Amniotic stem cell (primary cell): ENCODE measurements around the gene BANF1.
A peak's percentile ranks its signal among the peaks of the same experiment; 100 is the strongest.
"Not testable (repeated sequence)": the region's sequence is repeated elsewhere in the genome, so short reads cannot be mapped to it uniquely, and the experiment has no call there.

ENCODE experiments used
- DNase-seq: peaks from one replicate; lab custom pipeline; 2025; lab: John Stamatoyannopoulos, UW

Gene BANF1

GRCh38 chr11:66011239-66011784 is 9.0 kb downstream of the BANF1 start:
- DNase-seq = no peak

DNA sequence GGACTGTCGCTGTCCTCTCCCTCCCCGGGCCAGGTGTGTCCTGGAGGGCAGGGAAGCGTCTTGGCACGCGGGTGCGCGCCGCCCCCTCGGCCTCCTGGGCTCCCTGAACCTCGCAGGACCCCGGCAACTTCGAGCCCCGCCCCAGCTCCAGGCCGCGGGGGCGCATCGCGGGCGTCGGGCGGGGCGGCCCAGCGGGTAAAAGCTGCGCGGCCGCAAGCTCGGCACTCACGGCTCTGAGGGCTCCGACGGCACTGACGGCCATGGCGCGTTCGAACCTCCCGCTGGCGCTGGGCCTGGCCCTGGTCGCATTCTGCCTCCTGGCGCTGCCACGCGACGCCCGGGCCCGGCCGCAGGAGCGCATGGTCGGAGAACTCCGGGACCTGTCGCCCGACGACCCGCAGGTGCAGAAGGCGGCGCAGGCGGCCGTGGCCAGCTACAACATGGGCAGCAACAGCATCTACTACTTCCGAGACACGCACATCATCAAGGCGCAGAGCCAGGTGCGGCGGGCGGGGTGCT is 9.5 kb downstream of the BANF1 start, which contains the start of gene CST6:
CST6 (plus strand) TSS at position 224 of the 519 bp plus-strand sequence; CDS start at position 261, 37 bp downstream.
- no peak for DNase-seq

GRCh38 chr11:66012371-66012945 is 10.2 kb downstream of the BANF1 start:
- DNase-seq = no peak

DNA sequence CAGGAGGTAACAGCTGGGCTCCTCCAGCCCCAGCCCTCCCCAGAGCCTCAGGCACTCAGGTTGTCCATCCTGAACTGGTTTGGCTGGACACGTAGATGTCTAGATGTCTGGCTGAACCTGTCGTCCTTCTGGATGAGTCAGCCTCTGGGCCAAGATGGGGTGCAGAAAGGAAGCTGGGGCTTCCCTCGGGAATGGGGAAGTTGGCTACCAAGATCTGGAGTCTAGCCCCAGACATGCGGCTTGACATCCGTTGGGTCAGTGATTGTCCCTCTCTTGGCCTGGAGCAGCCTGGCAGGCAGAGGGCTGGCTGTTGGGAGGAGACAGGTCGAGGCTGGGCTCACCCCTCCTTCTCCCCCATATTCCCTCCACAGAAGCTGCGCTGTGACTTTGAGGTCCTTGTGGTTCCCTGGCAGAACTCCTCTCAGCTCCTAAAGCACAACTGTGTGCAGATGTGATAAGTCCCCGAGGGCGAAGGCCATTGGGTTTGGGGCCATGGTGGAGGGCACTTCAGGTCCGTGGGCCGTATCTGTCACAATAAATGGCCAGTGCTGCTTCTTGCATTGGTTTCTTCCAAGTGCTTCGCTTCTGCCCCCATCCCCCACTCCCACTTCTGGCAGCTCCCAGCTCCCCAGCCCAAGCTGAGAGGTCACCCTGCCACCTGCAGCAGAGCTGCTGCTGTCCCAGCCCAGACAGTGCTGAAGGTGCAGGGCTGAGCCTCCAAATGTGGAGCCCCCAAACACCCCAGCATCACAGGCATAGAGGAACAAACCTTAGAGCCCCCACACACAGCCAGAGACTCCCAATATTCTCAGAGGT is 10.9 kb downstream of the BANF1 start:
- no peak for DNase-seq

- DNase-seq = no peak
These were observed 11.4 kb downstream of the BANF1 start for GRCh38 chr11:66013762-66014100.

- no peak for DNase-seq
These were observed 12.6 kb downstream of the BANF1 start for GRCh38 chr11:66014804-66015453.

GRCh38 chr11:66015454-66015881 is 13.2 kb downstream of the BANF1 start:
- DNase-seq = peak; percentile 31

DNA sequence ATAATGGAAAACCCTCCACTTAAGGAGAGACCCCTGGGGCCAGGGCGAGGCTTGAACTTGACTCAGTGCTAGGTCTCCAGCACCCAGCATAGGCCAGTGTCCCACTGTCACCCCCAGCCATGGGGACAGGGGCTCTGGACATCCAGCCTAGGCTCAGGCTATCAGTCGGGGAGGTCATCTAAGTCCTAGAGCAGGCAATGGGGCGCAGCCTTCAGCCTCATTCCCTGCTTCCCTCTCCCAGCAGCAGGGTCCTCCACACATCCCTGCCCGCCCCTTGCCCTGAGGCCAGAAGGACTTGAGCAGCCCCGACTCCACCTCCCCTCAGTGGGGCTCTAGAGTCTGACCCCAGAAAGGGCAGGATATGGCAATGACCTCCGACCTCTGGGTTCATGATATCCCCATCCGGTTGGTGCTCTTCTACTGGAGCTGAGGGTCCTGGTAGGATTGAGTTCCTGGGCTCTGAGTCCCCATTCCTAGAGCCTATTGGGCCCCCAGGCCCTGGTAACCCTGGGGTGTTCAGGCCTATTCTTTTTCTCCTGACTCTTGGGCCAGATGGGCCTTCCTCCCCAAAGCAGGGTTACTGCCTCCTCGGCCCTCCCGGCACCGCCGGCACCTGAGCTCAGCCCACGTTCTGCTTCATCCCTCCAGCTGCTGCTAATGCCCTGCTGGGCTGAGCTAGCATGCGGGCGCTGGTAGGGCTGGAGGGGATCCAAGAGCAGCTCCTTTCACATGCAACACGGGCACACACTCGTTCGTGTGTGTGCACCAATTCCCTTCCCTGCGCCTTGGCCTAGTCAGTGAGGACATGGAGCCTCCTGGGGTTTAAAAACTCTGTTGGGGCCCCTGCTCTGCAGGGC is 13.9 kb downstream of the BANF1 start:
- DNase-seq = no peak

GRCh38 chr11:66016793-66017177 is 14.5 kb downstream of the BANF1 start:
- DNase-seq = no peak

- DNase-seq = no peak
These were observed 15.0 kb downstream of the BANF1 start for GRCh38 chr11:66017321-66017720.

DNA sequence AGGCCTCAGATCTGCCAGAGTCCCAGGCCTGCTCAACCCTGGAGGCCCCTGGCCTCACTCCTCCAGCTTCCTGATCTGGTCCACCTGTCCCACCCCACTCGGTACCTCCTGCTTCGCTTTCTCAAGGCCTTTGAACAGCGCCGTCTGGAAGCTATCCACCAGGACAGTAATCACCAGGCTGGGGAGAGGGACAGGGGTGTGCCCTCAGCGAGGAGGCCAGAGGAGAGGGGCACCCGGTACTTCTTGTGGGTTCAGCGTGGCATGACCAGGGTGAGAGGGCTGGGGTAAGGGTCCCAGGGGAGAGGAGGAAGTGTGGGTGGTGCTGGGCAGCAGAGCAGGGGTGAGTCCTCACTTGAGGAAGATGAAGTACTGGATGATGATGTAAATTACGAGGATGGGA is 17.9 kb downstream of the BANF1 start:
- no peak for DNase-seq

- DNase-seq = peak; percentile 25
These were observed 18.5 kb downstream of the BANF1 start for GRCh38 chr11:66020618-66021357.

GRCh38 chr11:66022401-66023185 is 20.3 kb downstream of the BANF1 start:
- DNase-seq = peak; percentile 18

GRCh38 chr11:66023186-66023440 is 20.8 kb downstream of the BANF1 start:
- DNase-seq = not testable (repeated sequence)

DNA sequence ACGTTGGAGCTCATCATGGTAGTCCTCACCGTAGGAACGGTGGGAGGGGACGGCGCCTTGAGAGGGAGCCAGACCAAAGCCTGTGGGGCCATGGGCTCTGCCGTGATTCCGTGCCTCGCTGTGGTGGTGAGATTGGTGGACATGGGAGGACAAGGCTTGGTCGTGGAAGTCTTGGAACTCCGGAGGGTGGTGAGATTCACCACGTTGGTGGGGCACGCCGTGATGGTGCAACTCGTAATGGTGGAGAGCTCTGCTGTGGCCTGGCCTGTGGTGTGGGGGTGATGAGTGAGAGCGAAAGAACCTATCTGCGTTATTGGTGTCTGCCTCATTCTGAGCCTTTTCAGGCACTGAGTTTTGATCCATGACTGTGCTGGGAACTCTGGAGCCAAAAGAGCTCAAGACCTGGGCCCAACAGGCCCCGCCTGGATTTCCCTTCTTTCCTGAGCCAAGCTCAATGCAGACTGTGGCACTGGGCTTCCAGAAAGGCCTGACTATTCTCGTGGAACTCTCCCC is 23.8 kb downstream of the BANF1 start, which contains the start of gene CATSPER1:
CATSPER1 (minus strand) TSS at position 463 of the 513 bp plus-strand sequence; CDS start at position 363, 100 bp downstream.
- no peak for DNase-seq

DNA sequence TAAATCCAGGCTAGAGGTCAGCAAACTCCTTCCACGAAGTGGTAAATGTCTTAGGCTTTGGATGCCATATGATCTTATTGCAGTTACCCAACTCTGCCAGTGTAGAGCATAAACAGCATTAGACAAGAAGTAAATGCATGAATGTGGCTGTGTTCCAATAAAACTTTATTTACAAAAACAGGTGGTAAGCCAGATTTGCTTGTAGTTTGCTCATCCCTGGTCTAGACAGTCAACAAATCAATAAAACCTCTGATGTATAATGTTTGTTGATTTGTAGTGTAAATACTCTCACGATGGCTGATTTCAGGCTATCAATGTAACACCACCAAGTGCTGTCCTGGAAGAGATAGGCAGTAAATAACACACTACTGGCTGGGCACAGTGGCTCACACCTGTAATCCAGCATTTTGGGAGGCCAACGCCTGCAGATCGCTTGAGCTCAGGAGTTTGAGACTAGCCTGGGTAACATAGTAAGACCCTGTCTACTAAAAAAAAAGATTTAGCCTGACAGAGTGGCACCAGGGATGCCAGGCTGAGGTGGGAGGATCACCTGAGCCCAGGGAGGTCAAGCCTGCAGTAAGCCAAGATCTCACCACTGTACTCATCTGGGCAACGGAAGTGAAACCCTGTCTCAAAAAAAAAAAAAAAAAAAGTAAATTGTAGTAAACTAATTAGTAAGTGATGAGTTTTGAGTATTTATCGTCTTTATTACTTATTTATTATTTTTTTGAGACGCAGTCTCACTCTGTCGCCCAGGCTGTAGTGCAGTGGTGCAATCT is 30.8 kb downstream of the BANF1 start:
- no peak for DNase-seq

DNA sequence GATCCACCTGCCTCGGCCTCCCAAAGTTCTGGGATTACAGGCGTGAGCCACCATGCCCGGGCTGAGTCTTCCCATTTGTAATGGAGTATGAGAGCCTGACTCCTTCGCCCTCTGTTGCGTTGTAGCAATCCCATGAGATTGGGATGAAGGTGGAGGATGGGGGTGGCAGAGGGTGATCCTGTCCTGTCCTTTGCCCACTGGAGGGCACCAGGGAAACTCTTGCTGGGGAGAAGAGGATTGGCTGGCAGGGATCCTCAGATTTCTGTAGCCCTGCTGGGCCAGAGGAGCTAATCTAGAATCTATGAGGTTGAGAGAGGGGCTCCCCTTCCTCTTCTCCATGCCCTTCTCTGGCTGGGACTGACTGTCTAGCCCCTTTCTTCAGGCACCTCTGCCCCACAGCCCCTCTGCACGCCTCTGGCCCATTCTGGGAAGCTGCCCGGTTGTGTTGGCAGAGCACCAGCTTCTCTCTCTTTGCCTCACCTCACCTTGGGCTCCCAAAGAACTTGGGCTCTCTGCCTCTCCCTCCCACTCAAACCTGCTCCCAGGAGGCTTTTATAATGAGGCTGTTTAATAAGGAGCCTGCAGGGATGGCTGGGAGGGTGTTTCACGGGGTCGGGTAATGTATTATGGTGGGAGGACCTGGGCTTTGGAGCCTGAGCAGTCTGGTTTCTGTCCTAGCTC is 33.5 kb downstream of the BANF1 start:
- no peak for DNase-seq

DNA sequence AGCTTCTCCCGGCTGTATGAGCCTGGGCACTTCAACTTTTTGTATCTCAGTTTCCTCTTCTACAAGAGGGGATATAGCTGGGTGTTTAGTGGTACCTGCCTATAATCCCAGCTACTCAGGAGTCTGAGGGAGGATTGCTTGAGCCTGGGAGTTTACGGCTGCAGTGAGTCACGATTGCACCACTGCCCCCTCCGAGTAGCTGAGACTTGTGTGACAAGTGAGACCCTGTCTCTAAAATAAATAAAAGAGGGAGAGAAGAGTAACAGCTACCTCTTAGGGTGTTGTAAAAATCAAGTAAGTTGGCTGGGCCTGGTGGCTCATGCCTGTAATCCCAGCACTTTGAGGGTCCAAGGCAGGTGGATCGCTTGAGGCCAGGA is 34.0 kb downstream of the BANF1 start:
- DNase-seq = no peak

DNA sequence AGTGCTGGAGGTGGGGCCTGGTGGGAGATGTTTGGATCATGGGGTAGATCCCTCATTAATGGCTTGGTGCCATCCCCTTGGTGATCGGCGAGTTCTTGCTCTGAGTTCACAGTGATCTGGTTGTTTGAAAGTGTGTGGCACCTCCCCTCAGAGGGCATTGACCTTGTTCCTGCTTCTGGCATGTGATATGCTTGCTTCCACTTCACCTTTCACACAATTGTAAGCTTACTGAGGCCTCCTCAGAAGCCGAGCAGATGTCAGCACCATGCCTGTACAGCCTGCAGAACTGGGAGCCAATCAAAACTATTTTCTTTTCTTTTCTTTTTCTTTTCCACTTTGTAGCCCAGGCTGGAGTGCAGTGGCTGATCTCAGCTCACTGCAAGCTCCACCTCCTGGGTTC is 35.0 kb downstream of the BANF1 start:
- no peak for DNase-seq
